NCI-H2227 (cell line): Measurements from ENCODE around the gene DGKG.
A peak's percentile ranks its signal among the peaks of the same experiment; 100 is the strongest.

Experiments
- DNase-seq: peaks from one replicate; lab custom pipeline; 2025; ENCODE audit not compliant: unreplicated experiment; lab: John Stamatoyannopoulos, UW

Gene DGKG

GRCh38 chr3:186368176-186368575 is 6.1 kb upstream of the DGKG start:
- DNase-seq: no peak

- DNase-seq: no peak
Observed at GRCh38 chr3:186367631-186368030, 5.6 kb upstream of the DGKG start.

DNA sequence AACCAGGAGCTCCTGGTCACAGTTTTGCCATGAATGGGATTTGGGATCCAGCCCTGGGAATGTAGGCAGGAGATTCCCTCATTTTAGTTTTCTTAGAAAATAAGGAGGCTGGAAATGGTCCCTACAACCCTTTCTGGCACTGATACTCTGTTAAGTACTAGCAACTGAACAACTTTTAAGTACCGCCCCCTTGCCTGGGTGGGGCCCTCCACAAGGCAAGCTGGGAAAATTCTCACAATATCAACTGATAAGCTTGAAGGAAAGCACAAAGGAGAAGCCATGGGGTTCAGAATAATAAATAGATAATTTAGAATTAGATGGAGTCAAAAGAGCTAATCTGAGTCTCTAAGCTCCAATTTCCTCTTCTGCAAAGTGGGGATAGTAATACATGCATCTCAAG is 4.2 kb upstream of the DGKG start:
- no peak for DNase-seq

GRCh38 chr3:186365202-186365974 is 3.4 kb upstream of the DGKG start:
- no peak for DNase-seq

GRCh38 chr3:186362988-186363387 is 954 bp upstream of the DGKG start:
- DNase-seq: no peak

DNA sequence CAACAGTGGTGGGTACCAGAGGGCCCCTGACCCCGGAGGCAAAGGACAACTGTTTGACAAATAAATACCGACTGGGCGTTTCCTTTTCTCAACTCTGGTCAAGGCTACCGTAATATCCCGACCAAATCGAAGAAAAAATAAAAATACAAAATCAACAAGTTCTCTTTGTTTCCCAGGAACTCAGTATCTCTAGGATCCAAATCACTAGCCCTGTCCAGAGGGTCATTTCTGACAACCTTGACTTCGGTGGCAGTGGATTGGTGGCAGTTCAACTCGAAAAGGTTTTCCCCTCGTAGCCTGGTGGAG is 456 bp upstream of the DGKG start:
- DNase-seq: no peak

GRCh38 chr3:186361246-186361761 is 730 bp downstream of the DGKG start:
- DNase-seq: no peak

DNA sequence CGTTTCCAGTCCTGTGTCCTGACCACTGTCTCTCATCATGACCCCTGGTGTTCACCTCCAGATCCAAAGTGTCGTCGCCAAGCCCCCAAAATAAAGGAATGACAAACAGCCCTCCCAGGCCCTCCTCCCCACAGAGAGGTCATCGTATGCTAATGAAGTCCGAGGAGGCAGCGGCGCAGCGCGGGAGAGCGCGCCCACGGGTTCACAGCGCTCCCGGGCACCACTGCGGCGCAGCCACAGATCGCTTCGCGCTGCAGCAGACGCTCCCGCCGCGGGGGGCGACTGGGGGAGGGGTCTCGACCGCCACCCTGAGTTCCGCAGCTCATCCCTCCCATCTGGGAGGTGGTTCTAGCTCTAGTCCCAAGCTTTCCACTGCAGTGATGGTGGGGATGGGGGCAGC is 1.3 kb downstream of the DGKG start:
- DNase-seq: peak; percentile 51

DNA sequence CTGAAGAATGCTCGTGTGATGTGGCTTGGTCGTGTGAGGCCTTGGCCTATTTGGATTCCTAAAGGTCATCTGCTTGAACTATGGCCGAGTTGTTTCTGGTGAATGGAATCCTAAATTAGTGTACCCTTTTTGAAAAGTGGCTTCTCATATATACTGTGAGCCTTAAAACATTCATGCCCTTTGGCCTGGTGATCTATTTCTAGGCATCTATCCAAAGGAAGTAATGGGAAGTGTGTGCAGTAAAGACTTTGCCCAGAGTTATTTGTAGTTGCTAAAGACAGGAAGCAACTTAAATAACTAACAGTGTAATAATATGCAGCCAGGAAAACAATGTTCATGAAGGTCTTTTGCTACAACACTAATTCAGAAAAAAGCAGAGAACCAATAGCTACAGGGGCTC is 3.0 kb downstream of the DGKG start:
- DNase-seq: no peak

GRCh38 chr3:186356152-186356551 is 5.9 kb downstream of the DGKG start:
- DNase-seq: no peak

DNA sequence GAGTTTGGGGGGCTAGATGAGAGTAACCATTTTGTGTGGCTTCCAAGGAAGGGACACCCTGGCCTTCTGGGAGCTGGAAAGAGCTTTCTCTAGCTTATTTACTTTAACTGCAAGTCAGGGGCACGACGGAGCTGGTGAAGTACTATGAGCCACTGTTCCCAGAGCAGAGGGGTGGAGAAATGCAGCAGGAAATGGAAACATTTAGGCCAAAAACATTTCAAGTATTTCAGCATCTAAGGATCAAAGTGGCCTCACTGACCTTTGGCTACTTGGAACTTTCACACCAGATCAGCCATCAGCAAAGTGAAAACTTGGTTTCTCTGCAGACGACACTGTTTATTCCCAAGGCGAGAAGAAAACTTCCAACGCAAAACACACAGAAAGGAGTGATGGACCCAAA is 7.9 kb downstream of the DGKG start:
- no peak for DNase-seq

DNA sequence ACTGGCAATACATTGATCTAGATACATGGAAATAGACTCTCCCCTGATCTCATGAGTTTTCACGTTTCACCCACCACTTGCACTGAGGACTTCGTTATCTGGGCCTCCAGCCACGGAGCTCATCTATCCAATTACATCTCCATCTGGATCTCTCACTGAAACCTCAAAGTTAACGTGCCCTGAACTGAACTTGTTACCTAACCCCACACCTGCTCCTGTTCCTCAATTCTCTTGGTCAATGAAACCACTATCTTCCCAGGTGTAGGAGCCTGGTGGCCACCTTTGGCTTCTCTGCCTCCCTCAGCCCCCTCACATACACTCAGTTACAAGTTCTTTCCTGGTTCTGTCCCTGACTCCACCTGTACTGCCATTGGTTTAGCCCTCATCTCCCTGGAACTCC is 9.7 kb downstream of the DGKG start:
- no peak for DNase-seq

GRCh38 chr3:186342197-186342596 is 19.8 kb downstream of the DGKG start:
- no peak for DNase-seq

DNA sequence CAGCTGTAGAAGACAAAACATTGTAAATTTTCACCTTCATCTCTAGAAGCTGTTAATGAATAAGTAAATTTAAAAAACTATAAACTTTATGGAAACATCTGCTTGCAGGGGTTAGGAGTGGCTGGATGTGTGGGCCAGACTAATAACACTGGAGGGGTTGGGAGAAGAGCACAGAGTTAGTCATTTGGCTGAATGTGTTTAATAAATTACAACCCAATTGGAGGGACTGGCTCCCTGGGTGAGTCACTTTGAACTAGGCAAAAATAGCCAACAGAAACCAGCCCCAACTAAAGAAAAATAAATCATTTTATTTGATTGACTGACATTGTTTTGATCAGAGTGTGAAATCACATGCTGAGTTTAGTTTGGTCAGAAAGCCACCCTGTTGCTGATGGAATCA is 21.8 kb downstream of the DGKG start:
- DNase-seq: no peak

DNA sequence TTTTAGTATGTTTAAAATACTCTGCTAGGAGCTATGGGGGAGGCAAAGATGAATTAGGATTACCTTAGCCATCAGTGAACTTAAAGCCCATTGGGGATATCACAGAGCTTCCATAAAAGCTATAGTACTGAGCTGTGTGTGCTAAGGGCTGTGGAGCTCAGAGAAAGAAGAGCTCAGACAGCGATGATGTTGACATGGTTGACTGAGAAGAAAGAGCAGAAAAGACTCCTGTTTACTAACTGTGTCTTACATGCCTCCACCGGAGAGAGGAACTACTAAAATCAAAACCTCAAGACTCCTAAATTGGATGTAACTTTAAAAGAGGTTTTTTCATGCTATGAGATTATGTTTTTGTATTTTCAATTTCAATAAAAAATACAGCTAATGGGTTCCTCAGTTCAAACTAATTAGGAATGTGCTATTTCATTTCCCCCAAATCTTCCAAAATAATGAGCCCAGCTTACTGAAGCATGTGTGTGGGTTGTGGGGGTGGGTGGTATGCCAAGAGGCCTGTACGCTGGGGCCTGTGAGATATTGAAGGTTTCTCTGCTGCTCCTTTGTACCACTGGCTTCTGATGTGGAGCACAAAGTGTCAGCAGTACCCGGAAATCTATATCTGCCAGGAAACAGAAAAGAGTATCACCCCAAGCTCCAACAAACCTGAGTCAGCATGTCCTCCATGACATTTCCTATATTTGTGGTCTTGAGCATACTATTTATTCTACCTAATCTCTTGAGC is 22.7 kb downstream of the DGKG start:
- no peak for DNase-seq

DNA sequence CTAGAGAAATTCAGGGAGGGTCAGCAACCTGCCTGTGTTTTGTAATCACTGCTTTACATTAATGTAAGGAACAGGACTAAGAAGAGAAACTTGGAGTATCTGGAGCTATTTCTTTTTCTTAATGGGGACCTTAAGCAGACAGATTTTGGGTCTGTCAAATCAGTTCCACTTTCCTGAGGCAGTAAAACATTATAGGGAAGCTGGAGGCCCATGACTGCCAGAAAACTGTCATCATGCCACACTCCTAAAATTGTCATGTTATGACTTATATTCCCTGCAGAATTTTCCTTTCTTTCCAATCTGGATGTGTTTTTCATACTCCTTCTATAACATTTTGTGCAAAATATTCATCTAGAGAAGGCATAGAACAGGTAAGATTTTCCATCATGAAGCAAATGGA is 28.8 kb downstream of the DGKG start:
- DNase-seq: no peak

GRCh38 chr3:186330772-186331460 is 31.1 kb downstream of the DGKG start:
- no peak for DNase-seq

DNA sequence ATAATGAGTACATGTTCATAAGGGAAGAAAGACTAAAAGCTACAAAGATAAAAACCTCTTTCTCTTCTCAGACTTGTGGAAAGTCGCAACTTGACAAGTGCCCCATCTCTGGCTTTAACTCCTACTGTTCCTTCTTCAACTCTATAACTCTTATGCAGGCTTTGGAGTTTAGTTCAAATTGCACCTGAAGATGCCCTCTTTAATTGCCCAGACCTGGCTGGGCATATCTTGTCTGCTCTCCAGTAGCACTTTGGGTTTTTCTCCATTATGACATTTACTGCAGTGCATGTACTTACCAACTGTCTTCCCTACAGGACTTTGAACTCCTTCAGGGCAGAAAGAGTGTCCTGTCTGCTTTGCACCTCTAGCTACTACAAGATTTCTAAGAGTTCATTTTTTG is 32.4 kb downstream of the DGKG start:
- no peak for DNase-seq

- no peak for DNase-seq
Observed at GRCh38 chr3:186327912-186328487, 34.0 kb downstream of the DGKG start.

GRCh38 chr3:186322761-186323160 is 39.3 kb downstream of the DGKG start:
- DNase-seq: no peak

DNA sequence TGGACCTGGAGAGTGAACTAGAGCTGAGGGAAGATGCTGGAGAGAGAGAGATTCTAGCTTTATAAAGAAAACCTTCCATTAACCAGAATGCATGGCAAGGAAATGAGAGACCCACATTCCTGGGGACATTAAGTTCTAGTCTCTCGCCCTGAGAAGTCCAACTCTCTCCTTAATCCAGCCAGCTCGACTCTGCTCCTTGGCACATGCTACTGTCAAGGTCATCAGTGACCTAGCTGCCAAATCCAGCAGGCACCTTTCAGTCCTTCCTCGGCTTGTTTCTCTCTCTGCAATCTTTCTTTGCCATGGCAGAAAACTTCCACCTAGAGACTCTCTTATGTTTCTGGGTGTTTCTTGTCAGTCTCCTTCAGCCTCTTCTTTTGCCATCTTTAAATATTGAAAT is 40.3 kb downstream of the DGKG start:
- no peak for DNase-seq
